ENCODE measurements around the gene MRPL49. TPM values are rescaled to one million over a fixed set of nuclear protein-coding genes. Genes with fewer than 3 reads are reported as not detected.
A peak's percentile ranks its signal among the peaks of the same experiment; 100 is the strongest.
"Not testable (repeated sequence)": the region's sequence is repeated elsewhere in the genome, so short reads cannot be mapped to it uniquely, and the experiment has no call there.

The MRPL49 gene
- total RNA-seq, 1 donor from 2014 or later, result 19.5 TPM

GRCh38 chr11:65117206-65118096 is 4.7 kb upstream of the MRPL49 start, which contains the start of gene ZNHIT2:
ZNHIT2 (minus strand) TSS chr11:65117701; CDS start chr11:65117653, 48 bp downstream.
- peak; percentile 99 for DNase-seq (ENCODE audit: low spot score)

GRCh38 chr11:65118097-65118837 is 3.9 kb upstream of the MRPL49 start:
- no peak for DNase-seq (ENCODE audit: low spot score)

- not testable (repeated sequence) for DNase-seq (ENCODE audit: low spot score)
Observed at GRCh38 chr11:65118891-65119669, 3.0 kb upstream of the MRPL49 start.

- DNase-seq (ENCODE audit: low spot score), result no peak
Observed at GRCh38 chr11:65119670-65119995, 2.5 kb upstream of the MRPL49 start.

GRCh38 chr11:65120831-65121230 is 1.3 kb upstream of the MRPL49 start:
- no peak for DNase-seq (ENCODE audit: low spot score)

- DNase-seq (ENCODE audit: low spot score), result no peak
Observed at GRCh38 chr11:65121447-65121864, 665 bp upstream of the MRPL49 start.

GRCh38 chr11:65124480-65125196 is 2.5 kb downstream of the MRPL49 start:
- no peak for DNase-seq (ENCODE audit: low spot score)

GRCh38 chr11:65125197-65126056 is 3.3 kb downstream of the MRPL49 start:
- DNase-seq (ENCODE audit: low spot score), result no peak

GRCh38 chr11:65126624-65127274 is 4.6 kb downstream of the MRPL49 start:
- DNase-seq (ENCODE audit: low spot score), result no peak

GRCh38 chr11:65127473-65128181 is 5.5 kb downstream of the MRPL49 start:
- DNase-seq (ENCODE audit: low spot score), result no peak

GRCh38 chr11:65128182-65129145 is 6.3 kb downstream of the MRPL49 start:
- no peak for DNase-seq (ENCODE audit: low spot score)

- no peak for DNase-seq (ENCODE audit: low spot score)
Observed at GRCh38 chr11:65129649-65130441, 7.7 kb downstream of the MRPL49 start.

GRCh38 chr11:65130631-65131416 is 8.7 kb downstream of the MRPL49 start:
- DNase-seq (ENCODE audit: low spot score), result no peak

GRCh38 chr11:65131417-65131776 is 9.3 kb downstream of the MRPL49 start:
- no peak for DNase-seq (ENCODE audit: low spot score)

- no peak for DNase-seq (ENCODE audit: low spot score)
Observed at GRCh38 chr11:65131895-65132237, 9.7 kb downstream of the MRPL49 start.

GRCh38 chr11:65132238-65132987 is 10.3 kb downstream of the MRPL49 start:
- DNase-seq (ENCODE audit: low spot score), result no peak
